Heart right ventricle (tissue), 16 donors: Measurements from ENCODE around the gene CDR2. TPM values are rescaled to one million over a fixed set of nuclear protein-coding genes. Genes with fewer than 3 reads are reported as not detected.

ENCODE experiments used
- ATAC-seq, 8 donors: fragments of 200-7000 bp; cut with Tn5 transposase; one replicate each; pipeline ENCODE4 v1.9.1; 2020; ENCODE audit warnings: mild to moderate bottlenecking in 8 of 8, moderate library complexity in 8 of 8, moderate number of reproducible peaks in 1 of 8
- DNase-seq, 2 donors: peaks; one replicate each; pipeline ENCODE4 v3.0.0-alpha.2; 2020
- H3K27ac ChIP-seq, 10 donors: fragments of 200-600 bp; sonication (generic) in 2 of 10; one replicate each; pipeline versions ENCODE4 v1.5.0 to v1.8.0; 2020 to 2022; ENCODE audit warnings: mild to moderate bottlenecking in 3 of 10
- H3K27me3 ChIP-seq, 7 donors: fragments of 200-600 bp; one replicate each; pipeline ENCODE4 v1.8.0; 2021 to 2022; ENCODE audit warnings: mild to moderate bottlenecking in 2 of 7
- H3K36me3 ChIP-seq, 9 donors: fragments of 200-600 bp; sonication (generic) in 1 of 9; one replicate each; pipeline versions ENCODE4 v1.5.0 to v1.8.0; 2020 to 2022; ENCODE audit warnings: mild to moderate bottlenecking in 2 of 9
- H3K4me1 ChIP-seq, 9 donors: fragments of 200-600 bp; sonication (generic) in 1 of 9; one replicate each; pipeline versions ENCODE4 v1.5.0 to v1.8.0; 2020 to 2022; ENCODE audit warnings: mild to moderate bottlenecking in 4 of 9
- H3K4me3 ChIP-seq, 10 donors: fragments of 200-600 bp; sonication (generic) in 2 of 10; one replicate each; pipeline versions ENCODE4 v1.5.0 to v1.8.0; 2020 to 2022; ENCODE audit warnings: mild to moderate bottlenecking in 7 of 10, moderate library complexity in 2 of 10
- H3K9me3 ChIP-seq, 11 donors: fragments of 200-600 bp in 10 of 11; sonication (generic) in 2 of 11; one replicate each; pipeline versions ENCODE4 v1.5.0 to v1.8.0; 2013 to 2022; ENCODE audit warnings: mild to moderate bottlenecking in 2 of 11, control low read depth in 1 of 11, moderate library complexity in 1 of 11
- CTCF ChIP-seq, 9 donors: fragments of 200-600 bp; sonication (generic) in 2 of 9; IDR thresholded peaks; one replicate each; pipeline versions ENCODE4 v1.5.0 to v1.8.0; 2021 to 2022; ENCODE audit warnings: antibody characterized with exemption in 9 of 9, mild to moderate bottlenecking in 5 of 9, moderate library complexity in 1 of 9
- WGBS, 2 donors: extraction: QIAGEN DNeasy Blood & Tissue Kit; methylation state at CpG; one replicate each; pipeline ENCODE4 v1.1.7; 2013; ENCODE audit warnings: inconsistent platforms in 1 of 2; 5-methylcytosine and 5-hydroxymethylcytosine counted together
- intact Hi-C, 10 donors: fragments of 100-400 bp; cut with DNase I; formaldehyde crosslinking; loops; one replicate each; pipeline versions ENCODE4 v1.11.1 to v1.14.2; 2022
- polyA plus RNA-seq, 2 donors: library from polyadenylated mRNA; stranded (reverse); fragments of 200-250 nt; gene quantifications; one replicate each; pipeline ENCODE4 v1.2.3, GENCODE V29; 2013
- total RNA-seq, 10 donors: library from RNA; stranded (reverse); fragmentation: NEBNext Ultra II Directional in 3 of 10; extraction: Animal tissue kit (Norgen Biotek cat#: 25700) in 3 of 10; gene quantifications; one replicate each; pipeline versions ENCODE4 v1.2.1 to v1.2.4, GENCODE V29; 2021 to 2023
- donor health status: Arrhythmogenic right ventricular cardiomyopathy.
- donor health status: ischemic (EF 13 %, LVEDD 7.1; RV severe dilation, severe dysfunction).
- donor health status: healthy with polysubstance abuse.
- donor health status: DM: no; HTN: yes; CAD: no.
- donor health status: DM: no; HTN: no; CAD: no.
- donor health status: ischemic (EF 25% LVEDD 6.9; RV normal size, moderate dysfunction).
- donor health status: ischemic (EF 25% LVEDD 5.7; RV mildly dilated, moderate dysfunction).
- donor health status: healthy.
- donor health status: DM: yes; HTN: yes; CAD: no.
- donor health status: Ischemic cardiomyopathy.
- donor health status: ischemic (EF 35%, LVEDD 5.7; RV mildly dilated, moderate dysfunction).
- donor health status: nonischemic (EF 11% LVEDD 7.7; RV severe dilation, severe dysfunction).
- donor health status: DM: yes; HTN: yes; CAD: no.
- donor health status: PGD.
- donor health status: ischemic (EF 29% LVEDD 5.4; RV normal size, mild dysfunction).
- donor health status: nonischemic (EF 23%, LVEDD 6.1; RV moderate dilation, normal function).

CDR2 gene
- total and polyA plus RNA-seq, 12 donors = 4.2 to 8.4 (median 6.9) TPM

GRCh38 chr16:22337045-22337444, 37.4 kb downstream of the CDR2 start:
- peaks cover 0 to 75% (median 45%) of the 10 kb centered on the region in 9 donors for H3K36me3 ChIP-seq

GRCh38 chr16:22336581-22336980, 37.8 kb downstream of the CDR2 start:
- H3K9me3 ChIP-seq = peaks cover 0 to 37% (median 19%) of the 10 kb centered on the region in 11 donors
- H3K27me3 ChIP-seq = no peaks in the 10 kb centered on the region
- no peak overlapping the region for H3K27ac ChIP-seq
- peaks cover 0 to 78% (median 49%) of the 10 kb centered on the region in 9 donors for H3K36me3 ChIP-seq
- no peaks in the 10 kb centered on the region for H3K4me1 ChIP-seq
- no peak overlapping the region for H3K4me3 ChIP-seq
- intact Hi-C loops = no loop called here
- TF ChIP-seq CTCF (IDR thresholded peaks at IDR 0.05) = no peak
- DNase-seq = no peak
- ATAC-seq = no peak

More at GRCh38 chr16:22337045-22337444, 37.4 kb downstream of the CDR2 start:
- H3K27ac ChIP-seq = no peak overlapping the region
- no peaks in the 10 kb centered on the region for H3K4me1 ChIP-seq
- no peak overlapping the region for H3K4me3 ChIP-seq
- intact Hi-C loops = no loop called here
- no peaks in the 10 kb centered on the region for H3K27me3 ChIP-seq
- peaks cover 0 to 37% (median 19%) of the 10 kb centered on the region in 11 donors for H3K9me3 ChIP-seq
- no peak for TF ChIP-seq CTCF (IDR thresholded peaks at IDR 0.05)
- ATAC-seq (no peak), DNase-seq (no peak)

- intact Hi-C loops = no loop called here
- H3K27me3 ChIP-seq = no peaks in the 10 kb centered on the region
- H3K4me1 ChIP-seq = no peaks in the 10 kb centered on the region
- peaks cover 0 to 79% (median 57%) of the 10 kb centered on the region in 9 donors for H3K36me3 ChIP-seq
- TF ChIP-seq CTCF (IDR thresholded peaks at IDR 0.05) = no peak
- DNase-seq (no peak), ATAC-seq (peak in 3 of 8 donors; percentile 19 to 59 (median 29))
- 100% methylated on average over 3 of the region's 3 CpGs for whole genome bisulfite sequencing, 2 donors
- no peak overlapping the region for H3K27ac ChIP-seq
- H3K9me3 ChIP-seq = peaks cover 0 to 30% (median 13%) of the 10 kb centered on the region in 11 donors
- H3K4me3 ChIP-seq = no peak overlapping the region
Observed at GRCh38 chr16:22335668-22336246, 38.7 kb downstream of the CDR2 start.

- Histone ChIP-seq H3K36me3 (peaks cover 0 to 87% (median 61%) of the 10 kb centered on the region in 9 donors), H3K4me3 (no peak overlapping the region), H3K27ac (peak overlapping the region in 1 of 10 donors; percentile 2), H3K4me1 (peaks cover 0 to 8% (median 0%) of the 10 kb centered on the region in 9 donors), H3K27me3 (no peaks in the 10 kb centered on the region), H3K9me3 (peaks cover 0 to 26% (median 8%) of the 10 kb centered on the region in 11 donors)
- TF ChIP-seq CTCF (IDR thresholded peaks at IDR 0.05) = no peak
- peak in 4 of 8 donors; percentile 30 to 68 (median 64) for ATAC-seq
- WGBS, 2 donors = 66 to 84% methylated on average over 6 of the region's 6 CpGs
- no peak for DNase-seq
- intact Hi-C loops = loop anchor here in 1 of 10 donors (5.0 kb wide), 1 partner anchor 54 kb away; no protein-coding TSS in a partner anchor
Observed at GRCh38 chr16:22333457-22333994, 40.9 kb downstream of the CDR2 start.
